H1 (cell line): ENCODE measurements around the gene CCDC178. TPM values are rescaled to one million over a fixed set of nuclear protein-coding genes. Genes with fewer than 3 reads are reported as not detected.

ENCODE experiments used
- CTCF ChIA-PET: fragments of 300-600 bp; sonication (Branson Sonifier 250); formaldehyde crosslinking; loops from one replicate; lab custom pipeline; 2021; ENCODE audit not compliant: partially characterized antibody; lab: Charles Lee
- POLR2A ChIA-PET: fragments of 300-600 bp; sonication (Branson Sonifier 250); formaldehyde crosslinking; loops from one replicate; lab custom pipeline; 2021; ENCODE audit warnings: inconsistent platforms; ENCODE audit not compliant: partially characterized antibody; lab: Charles Lee
- DNase-seq, 2 experiments: peaks; one replicate each; pipeline versions ENCODE4 v3.0.0 to v3.0.0-alpha.2; 2010 to 2022; ENCODE audit warnings: low spot score in 2 of 2, low read depth in 1 of 2, mixed read lengths in 1 of 2
- FAIRE-seq: peaks from 2 replicates; lab custom pipeline; 2011; peaks lifted over from hg19 to GRCh38; lab: Jason Lieb, UNC
- H2AFZ ChIP-seq: 2 replicates; pipeline ENCODE4 v1.8.1; 2012; ENCODE audit warnings: low read length, inconsistent platforms
- H2AK5ac ChIP-seq: 2 replicates; pipeline ENCODE4 v1.6.1; 2013; ENCODE audit warnings: low read depth, low read length
- H2BK120ac ChIP-seq: replicated peaks from 2 replicates; pipeline ENCODE3; 2013; ENCODE audit warnings: low read depth, low read length, inconsistent platforms
- H2BK12ac ChIP-seq: 2 replicates; pipeline ENCODE4 v1.6.1; 2013; ENCODE audit warnings: low read depth, low read length
- H2BK15ac ChIP-seq: 2 replicates; pipeline ENCODE4 v1.6.1; 2013; ENCODE audit warnings: low read length
- H2BK20ac ChIP-seq: 2 replicates; pipeline ENCODE4 v1.6.1; 2013; ENCODE audit warnings: low read length
- H2BK5ac ChIP-seq: 2 replicates; pipeline ENCODE4 v1.6.1; 2013; ENCODE audit warnings: low read depth, low read length
- H3K14ac ChIP-seq: 2 replicates; pipeline ENCODE4 v1.6.1; 2013; ENCODE audit warnings: inconsistent platforms; ENCODE audit not compliant: insufficient read length
- H3K18ac ChIP-seq: 2 replicates; pipeline ENCODE4 v1.6.1; 2013; ENCODE audit warnings: low read length; ENCODE audit errors: extremely low read depth
- H3K23ac ChIP-seq: 2 replicates; pipeline ENCODE4 v1.6.1; 2013; ENCODE audit warnings: inconsistent platforms; ENCODE audit not compliant: insufficient read length
- H3K23me2 ChIP-seq: 2 replicates; pipeline ENCODE4 v1.6.1; 2013; ENCODE audit warnings: low read depth, low read length
- H3K27ac ChIP-seq: 2 replicates; pipeline ENCODE4 v1.6.1; 2011; ENCODE audit warnings: low read depth, low read length, inconsistent platforms
- H3K27me3 ChIP-seq, 4 experiments: replicated peaks in 1 of 4; 1 replicate in 1 of 4; 2 replicates in 3 of 4; pipeline versions ENCODE4 v1.6.1 to v1.8.1; 2011 to 2013; ENCODE audit warnings: low read length in 3 of 4, mild to moderate bottlenecking in 3 of 4, inconsistent platforms in 2 of 4, mixed read lengths in 2 of 4, moderate library complexity in 1 of 4; ENCODE audit not compliant: control insufficient read depth in 3 of 4, insufficient read depth in 3 of 4; ENCODE audit errors: extremely low read depth in 1 of 4
- H3K36me3 ChIP-seq, 4 experiments: 2 replicates each; pipeline versions ENCODE4 v1.6.1 to v1.8.1; 2011 to 2013; ENCODE audit warnings: mild to moderate bottlenecking in 4 of 4, low read length in 3 of 4, moderate library complexity in 2 of 4, control low read depth in 1 of 4, inconsistent platforms in 1 of 4; ENCODE audit not compliant: insufficient read depth in 4 of 4, control insufficient read depth in 2 of 4
- H3K4ac ChIP-seq: replicated peaks from 2 replicates; pipeline ENCODE3; 2013; ENCODE audit warnings: low read length, low read depth, mixed read lengths, inconsistent platforms; ENCODE audit not compliant: insufficient read length
- H3K4me1 ChIP-seq, 4 experiments: replicated peaks in 1 of 4; 1 replicate in 1 of 4; 2 replicates in 3 of 4; pipeline versions ENCODE4 v1.6.1 to v1.8.1; 2011 to 2013; ENCODE audit warnings: low read length in 3 of 4, inconsistent platforms in 2 of 4, mixed read lengths in 1 of 4; ENCODE audit not compliant: insufficient read depth in 4 of 4, control insufficient read depth in 3 of 4
- H3K4me2 ChIP-seq, 2 experiments: 2 replicates each; pipeline versions ENCODE4 v1.6.1 to v1.8.1; 2011 to 2013; ENCODE audit warnings: low read depth in 2 of 2, low read length in 2 of 2, control low read depth in 1 of 2, inconsistent platforms in 1 of 2, mild to moderate bottlenecking in 1 of 2; ENCODE audit not compliant: insufficient read depth in 1 of 2
- H3K4me3 ChIP-seq, 4 experiments: fragments of 200-600, 300-600 bp in 1 of 4; sonication (generic), shearing (Covaris generic), sonication (Bioruptor Twin) in 1 of 4; 2 replicates each; pipeline versions ENCODE4 v1.5.1 to v1.8.1; 2011 to 2016; ENCODE audit warnings: low read length in 4 of 4, low read depth in 3 of 4, control low read depth in 2 of 4, inconsistent platforms in 2 of 4, mild to moderate bottlenecking in 2 of 4, mixed read lengths in 1 of 4, moderate library complexity in 1 of 4; ENCODE audit not compliant: insufficient read depth in 2 of 4; ENCODE audit errors: extremely low read depth in 1 of 4
- H3K56ac ChIP-seq: replicated peaks from 2 replicates; pipeline ENCODE3; 2013; ENCODE audit warnings: low read depth, mild to moderate bottlenecking, mixed read lengths, low read length, inconsistent platforms; ENCODE audit not compliant: insufficient read length
- H3K79me1 ChIP-seq: 2 replicates; pipeline ENCODE4 v1.6.1; 2013; ENCODE audit warnings: low read depth, low read length, control low read depth
- H3K79me2 ChIP-seq, 2 experiments: 2 replicates each; pipeline versions ENCODE4 v1.6.1 to v1.8.1; 2012 to 2013; ENCODE audit warnings: low read length in 2 of 2, mild to moderate bottlenecking in 2 of 2, inconsistent platforms in 1 of 2; ENCODE audit not compliant: insufficient read depth in 2 of 2, control insufficient read depth in 1 of 2
- H3K9ac ChIP-seq, 4 experiments: replicated peaks in 1 of 4; 1 replicate in 1 of 4; 2 replicates in 3 of 4; pipeline versions ENCODE4 v1.6.1 to v1.8.1; 2011 to 2013; ENCODE audit warnings: low read depth in 3 of 4, low read length in 3 of 4, control low read depth in 2 of 4, mild to moderate bottlenecking in 2 of 4, moderate library complexity in 2 of 4, inconsistent platforms in 1 of 4; ENCODE audit errors: extremely low read depth in 1 of 4
- H3K9me3 ChIP-seq, 2 experiments: 2 replicates each; pipeline versions ENCODE4 v1.6.1 to v1.8.1; 2012 to 2013; ENCODE audit warnings: mild to moderate bottlenecking in 2 of 2, moderate library complexity in 2 of 2, control low read depth in 1 of 2, inconsistent platforms in 1 of 2, low read depth in 1 of 2, low read length in 1 of 2, mixed read lengths in 1 of 2; ENCODE audit not compliant: insufficient read depth in 2 of 2
- H4K20me1 ChIP-seq, 2 experiments: replicated peaks in 1 of 2; 2 replicates each; pipeline versions ENCODE3 to v1.8.1; 2011 to 2013; ENCODE audit warnings: inconsistent platforms in 2 of 2, low read length in 2 of 2, mild to moderate bottlenecking in 1 of 2; ENCODE audit not compliant: insufficient read depth in 2 of 2, control insufficient read depth in 1 of 2
- H4K5ac ChIP-seq: 2 replicates; pipeline ENCODE4 v1.6.1; 2013; ENCODE audit warnings: low read length, low read depth, mixed read lengths, inconsistent platforms; ENCODE audit not compliant: insufficient read length
- H4K8ac ChIP-seq: 2 replicates; pipeline ENCODE4 v1.8.0; 2013; ENCODE audit warnings: mild to moderate bottlenecking, moderate library complexity, low read length, inconsistent platforms; ENCODE audit not compliant: insufficient read depth; ENCODE audit errors: extremely low read depth
- H4K91ac ChIP-seq: replicated peaks from 2 replicates; pipeline ENCODE3; 2013; ENCODE audit warnings: low read length, mixed read lengths, inconsistent platforms; ENCODE audit not compliant: insufficient read length
- ASH2L ChIP-seq: fragments of 200-600, 300-600 bp; sonication (generic); IDR thresholded peaks from one replicate; pipeline ENCODE4 v1.7.1; 2017; ENCODE audit warnings: low read length
- CBX5 ChIP-seq: fragments of 300-800, 300-1000 bp; sonication (generic); IDR thresholded peaks from 2 replicates; pipeline ENCODE4 v1.7.1; 2016; ENCODE audit warnings: antibody characterized with exemption, low read length, low read depth
- EZH2 ChIP-seq: fragments of 200-600 bp; sonication (generic); IDR thresholded peaks from 2 replicates; pipeline ENCODE4 v1.7.1; 2012; ENCODE audit warnings: low read depth, mild to moderate bottlenecking, moderate library complexity, low read length, inconsistent platforms; ENCODE audit not compliant: severe bottlenecking
- GTF2F1 ChIP-seq: IDR thresholded peaks from 2 replicates; pipeline ENCODE4 v1.6.1; 2012; ENCODE audit warnings: low read depth, low read length, improper control_type of control experiment, borderline replicate concordance
- JUND ChIP-seq: IDR thresholded peaks from 2 replicates; pipeline ENCODE4 v1.6.1; 2011; ENCODE audit warnings: mild to moderate bottlenecking, improper control_type of control experiment, low read length
- MAFK ChIP-seq: IDR thresholded peaks from 2 replicates; pipeline ENCODE4 v1.6.1; 2012; ENCODE audit warnings: low read depth, mild to moderate bottlenecking, improper control_type of control experiment, low read length
- MAX ChIP-seq: IDR thresholded peaks from 2 replicates; pipeline ENCODE4 v1.6.1; 2012; ENCODE audit warnings: inconsistent platforms
- PHF8 ChIP-seq: fragments of 200-600 bp; sonication (generic); conservative IDR thresholded peaks from 2 replicates; pipeline ENCODE4 v1.7.1; 2012; ENCODE audit warnings: low read depth, mild to moderate bottlenecking, inconsistent platforms, low read length, moderate library complexity
- POLR2AphosphoS5 ChIP-seq: IDR thresholded peaks from 2 replicates; pipeline ENCODE4 v1.6.1; 2011; ENCODE audit warnings: low read depth, low read length
- RNF2 ChIP-seq: fragments of 200-900, 300-1000 bp; sonication (generic); IDR thresholded peaks from 2 replicates; pipeline ENCODE4 v1.7.1; 2016; ENCODE audit warnings: borderline replicate concordance, low read depth, mild to moderate bottlenecking, antibody characterized with exemption, low read length; ENCODE audit not compliant: poor library complexity, severe bottlenecking; ENCODE audit errors: missing control alignments
- TBP ChIP-seq: IDR thresholded peaks from 2 replicates; pipeline ENCODE4 v1.6.1; 2011; ENCODE audit warnings: low read depth, low read length, improper control_type of control experiment
- USF2 ChIP-seq: IDR thresholded peaks from 2 replicates; pipeline ENCODE4 v1.6.1; 2011; ENCODE audit warnings: low read length, improper control_type of control experiment
- WGBS, 2 experiments: shearing (Covaris generic) in 1 of 2; methylation state at CpG; one replicate each; pipeline versions ENCODE4 v1.1.6 to v1.1.7; 2013 to 2015; ENCODE audit warnings: low lambda C conversion rate in 2 of 2, mixed read lengths in 2 of 2, inconsistent platforms in 1 of 2, low coverage in 1 of 2, missing lambda C conversion rate in 1 of 2; ENCODE audit not compliant: insufficient replicate concordance in 2 of 2, insufficient coverage in 1 of 2, insufficient read length in 1 of 2; ENCODE audit errors: extremely low coverage in 1 of 2, missing lambda C conversion rate in 1 of 2; 5-methylcytosine and 5-hydroxymethylcytosine counted together
- polyA plus RNA-seq, 7 experiments: library from polyadenylated mRNA; depleted of rRNA in 3 of 7; stranded (reverse) in 5 of 7; unstranded in 2 of 7; fragments of >200 nt in 5 of 7; fragments of 200-250 nt in 2 of 7; gene quantifications; 1 replicate in 5 of 7; 2 replicates in 1 of 7; 4 replicates in 1 of 7; pipeline versions ENCODE4 v1.2.1 to v1.2.3, GENCODE V29; 2011 to 2013; ENCODE audit warnings: missing spikeins in 2 of 7, mixed read lengths in 2 of 7
- total RNA-seq: library from RNA; stranded (reverse); fragmentation: NEBNext Ultra II Directional; extraction: Animal tissue kit (Norgen Biotek cat#: 25700); gene quantifications from 2 replicates; pipeline ENCODE4 v1.2.1, GENCODE V29; 2021

Gene CCDC178
- total and polyA plus RNA-seq, 2 of the 8 experiments (the other 6 are each of a cell fraction or from before 2014, with no cell fraction given) = not detected

- 87% methylated on average over 6 of the region's 6 CpGs; no CpG with 5 or more reads in 1 of the 2 experiments for WGBS, 2 experiments
- Histone ChIP-seq H3K56ac (no peak overlapping the region), H2BK20ac (no peak overlapping the region), H3K23ac (no peak overlapping the region), H2BK120ac (no peak overlapping the region), H3K4me1 (no peaks in the 10 kb centered on the region), H2BK12ac (no peak overlapping the region), H3K9ac (no peak overlapping the region), H2BK15ac (no peak overlapping the region), H4K5ac (no peak overlapping the region), H4K20me1 (no peaks in the 10 kb centered on the region), H3K23me2 (no peaks in the 10 kb centered on the region), H3K18ac (no peak overlapping the region), H3K27me3 (no peaks in the 10 kb centered on the region), H2AK5ac (no peak overlapping the region), H3K27ac (no peak overlapping the region), H3K4me3 (no peak overlapping the region), H2AFZ (no peak overlapping the region), H3K36me3 (0 out of 8 replicates have a peak, but pooled peaks cover 0 to 4% (median 0%) of the 10 kb centered on the region in 4 experiments), H3K79me2 (no peaks in the 10 kb centered on the region), H2BK5ac (no peak overlapping the region), H4K8ac (no peak overlapping the region), H4K91ac (no peak overlapping the region), H3K14ac (no peak overlapping the region), H3K4me2 (no peak overlapping the region), H3K9me3 (peaks cover 0 to 6% of the 10 kb centered on the region in 2 experiments; a peak in 2 of 4 replicates), H3K79me1 (no peaks in the 10 kb centered on the region), H3K4ac (no peak overlapping the region)
- ChIA-PET CTCF (interaction anchor here (0.8 to 2.1 kb wide), 6 partner anchors 11 to 245 kb away, joined by 3 to 5 read pairs (median 4); no protein-coding TSS in a partner anchor), POLR2A (no interaction called here)
- DNase-seq = no peak
- no peak for FAIRE-seq
- no peak for TF ChIP-seq CBX5
- TF ChIP-seq POLR2AphosphoS5 = no peak
- no peak for TF ChIP-seq USF2
- TF ChIP-seq GTF2F1 = no peak
- TF ChIP-seq RNF2 = no peak
- no peak for TF ChIP-seq EZH2
- TF ChIP-seq TBP = no peak
- no peak for TF ChIP-seq MAX
- TF ChIP-seq JUND = no peak
- no peak for TF ChIP-seq PHF8
- no peak for TF ChIP-seq ASH2L
- TF ChIP-seq MAFK = no peak
Measured at GRCh38 chr18:32929213-32929612, 511.3 kb downstream of the CCDC178 start.
